HL-60/S4 (cell line): ENCODE data around the gene ADPRS.

ENCODE experiments used
- in situ Hi-C: fragments of 300-500 bp; cut with MboI; formaldehyde crosslinking; loops from 2 replicates; pipeline ENCODE4 v1.14.3; 2022; ENCODE audit warnings: low sequenced_read_pairs

The ADPRS gene, protein sequence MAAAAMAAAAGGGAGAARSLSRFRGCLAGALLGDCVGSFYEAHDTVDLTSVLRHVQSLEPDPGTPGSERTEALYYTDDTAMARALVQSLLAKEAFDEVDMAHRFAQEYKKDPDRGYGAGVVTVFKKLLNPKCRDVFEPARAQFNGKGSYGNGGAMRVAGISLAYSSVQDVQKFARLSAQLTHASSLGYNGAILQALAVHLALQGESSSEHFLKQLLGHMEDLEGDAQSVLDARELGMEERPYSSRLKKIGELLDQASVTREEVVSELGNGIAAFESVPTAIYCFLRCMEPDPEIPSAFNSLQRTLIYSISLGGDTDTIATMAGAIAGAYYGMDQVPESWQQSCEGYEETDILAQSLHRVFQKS

DNA sequence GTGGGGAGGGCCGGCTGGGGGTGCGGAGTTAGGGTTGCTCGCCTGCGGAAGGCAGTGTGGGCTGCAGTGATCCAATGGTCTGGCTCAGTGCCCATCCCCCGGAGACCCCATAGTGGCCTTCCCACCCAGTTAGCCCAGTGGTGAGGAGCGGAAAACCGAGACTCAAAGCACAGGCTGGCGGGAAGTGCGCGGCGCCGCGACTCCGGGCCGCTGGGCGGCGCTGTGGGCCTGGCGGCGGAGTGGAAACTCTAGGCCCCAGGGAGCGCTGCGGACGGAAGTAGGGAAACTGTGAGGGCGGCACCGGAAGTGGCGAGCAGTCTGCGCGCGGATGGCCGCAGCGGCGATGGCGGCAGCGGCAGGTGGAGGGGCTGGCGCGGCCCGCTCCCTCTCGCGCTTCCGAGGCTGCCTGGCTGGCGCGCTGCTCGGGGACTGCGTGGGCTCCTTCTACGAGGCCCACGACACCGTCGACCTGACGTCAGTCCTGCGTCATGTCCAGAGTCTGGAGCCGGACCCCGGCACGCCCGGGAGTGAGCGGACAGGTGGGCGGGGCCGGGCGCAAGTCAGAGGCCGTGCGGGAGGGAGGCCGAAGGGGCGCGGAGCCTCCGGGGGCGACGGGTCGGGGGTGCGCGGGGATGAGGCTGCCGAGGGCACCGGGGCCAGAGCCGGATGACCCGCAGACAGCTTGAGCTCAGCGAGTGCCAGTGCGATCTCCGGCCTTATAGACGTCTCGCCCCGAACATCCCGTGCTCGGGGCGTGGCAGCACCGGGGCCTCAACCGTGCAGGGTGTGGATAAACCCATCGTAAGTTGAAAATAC lies at the start of gene ADPRS:
Gene ADPRS, plus strand, starts transcription at position 316 of the 816 bp plus-strand sequence. Its CDS starts 13 bp downstream, at position 329.
- in situ Hi-C loops: no loop called here

DNA sequence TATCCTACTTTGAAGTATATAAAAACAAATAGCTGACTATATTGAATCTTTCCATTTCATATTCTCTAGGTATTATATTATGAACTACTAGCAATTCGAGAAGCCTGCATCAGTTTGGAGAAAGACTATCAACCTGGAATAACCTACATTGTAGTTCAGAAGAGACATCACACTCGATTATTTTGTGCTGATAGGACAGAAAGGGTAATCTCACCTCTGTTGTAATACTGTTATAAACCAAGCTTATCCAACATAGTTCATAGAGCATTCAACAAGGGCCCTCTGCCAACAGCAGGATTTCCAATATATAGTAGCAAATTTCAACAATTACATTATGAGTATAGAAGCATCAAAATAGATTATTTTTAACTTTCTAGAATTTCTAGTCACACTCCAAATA lies 48.5 kb upstream of the ADPRS start:
- in situ Hi-C loops: no loop called here

DNA sequence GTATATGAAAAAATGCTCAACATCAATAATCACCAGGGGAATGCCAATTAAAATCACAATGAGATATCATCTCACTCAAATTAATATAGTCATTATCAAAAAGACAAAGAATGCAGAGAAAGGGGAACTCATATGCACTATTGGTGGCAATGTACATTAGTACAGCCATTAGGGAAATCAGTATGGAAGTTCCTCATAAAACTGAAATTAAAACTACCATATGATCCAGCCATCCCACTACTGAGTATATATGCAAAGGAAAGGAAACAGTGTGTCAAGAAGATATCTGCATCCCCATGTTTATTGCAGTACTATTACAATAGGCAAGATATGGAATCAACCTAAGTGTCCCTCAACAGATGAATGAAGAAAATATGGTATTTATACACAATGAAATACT lies 36.9 kb upstream of the ADPRS start:
- in situ Hi-C loops: no loop called here

- in situ Hi-C loops: no loop called here
These were observed 34.7 kb upstream of the ADPRS start for GRCh38 chr1:36053978-36054377.

- in situ Hi-C loops: no loop called here
These were observed 33.0 kb upstream of the ADPRS start for GRCh38 chr1:36055706-36056105.

DNA sequence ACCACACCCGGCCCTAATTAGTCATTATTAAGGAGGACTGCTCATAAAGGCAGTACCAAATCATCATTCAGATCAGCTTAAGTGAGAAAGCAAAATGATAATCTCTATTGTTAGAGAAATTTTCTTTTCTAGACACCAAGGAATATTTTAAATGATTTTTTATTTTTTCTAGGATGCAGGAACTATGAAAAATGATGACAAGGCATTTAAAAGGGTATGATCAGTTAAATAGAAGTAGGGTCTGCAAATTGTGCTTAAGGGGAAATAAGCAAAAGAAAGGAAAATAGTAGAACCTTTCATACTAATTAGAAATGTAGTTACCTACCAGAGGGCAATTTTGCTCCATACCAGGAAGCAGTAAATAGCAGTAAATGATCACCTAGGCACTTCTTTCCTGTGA lies 26.4 kb upstream of the ADPRS start:
- in situ Hi-C loops: no loop called here

GRCh38 chr1:36067871-36068270 lies 20.8 kb upstream of the ADPRS start:
- in situ Hi-C loops: no loop called here

GRCh38 chr1:36068866-36069265 lies 19.8 kb upstream of the ADPRS start:
- in situ Hi-C loops: no loop called here

- in situ Hi-C loops: no loop called here
These were observed 18.3 kb upstream of the ADPRS start for GRCh38 chr1:36070349-36070748.

GRCh38 chr1:36076979-36077573 lies 11.6 kb upstream of the ADPRS start:
- in situ Hi-C loops: no loop called here

- in situ Hi-C loops: no loop called here
These were observed 8.5 kb upstream of the ADPRS start for GRCh38 chr1:36080236-36080635.

DNA sequence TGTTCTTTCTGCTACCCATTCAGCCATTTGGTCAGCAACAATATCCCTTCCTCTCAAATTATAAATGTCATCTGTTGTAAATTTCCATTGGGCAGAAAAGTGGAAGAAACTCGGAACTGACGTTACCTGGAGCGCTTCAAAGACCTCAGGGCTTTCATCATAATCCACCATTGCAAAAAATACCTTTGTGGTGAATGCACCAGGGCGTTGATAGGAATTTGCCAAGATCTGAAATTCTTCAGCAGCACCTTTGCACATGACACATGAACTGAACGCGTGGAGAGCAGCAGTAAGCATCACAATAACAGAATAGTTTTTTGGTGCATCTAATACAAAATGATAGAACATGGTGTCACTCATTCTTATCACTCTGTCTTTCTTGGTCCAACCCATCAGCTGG lies 7.9 kb upstream of the ADPRS start:
- in situ Hi-C loops: no loop called here

DNA sequence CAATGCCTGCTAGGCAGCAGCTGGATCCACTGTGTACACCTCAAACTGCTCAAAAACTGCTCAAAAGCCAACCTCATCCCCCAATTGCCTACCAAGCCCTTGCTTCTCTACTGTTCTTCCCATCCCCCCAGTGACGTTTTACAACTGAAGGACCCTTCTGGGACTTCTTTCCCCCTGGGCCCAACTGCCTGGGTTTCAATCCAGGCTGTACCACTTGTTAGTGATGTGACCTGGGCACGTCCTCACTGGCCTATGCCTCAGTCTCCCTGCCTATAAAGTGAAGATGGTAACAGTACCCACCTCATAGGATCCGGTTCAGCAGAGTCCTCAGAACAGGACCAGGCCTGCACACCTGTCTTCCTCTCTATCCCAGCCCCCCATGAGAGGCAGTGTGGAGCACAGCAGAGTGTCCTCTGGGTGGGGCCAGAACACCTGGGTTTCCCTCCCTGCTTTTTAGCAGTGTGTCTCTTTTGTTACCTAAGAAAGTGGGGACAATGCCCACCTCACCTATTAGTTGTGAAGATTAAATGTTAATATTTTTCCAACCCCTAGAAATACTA lies 6.7 kb upstream of the ADPRS start:
- in situ Hi-C loops: no loop called here

DNA sequence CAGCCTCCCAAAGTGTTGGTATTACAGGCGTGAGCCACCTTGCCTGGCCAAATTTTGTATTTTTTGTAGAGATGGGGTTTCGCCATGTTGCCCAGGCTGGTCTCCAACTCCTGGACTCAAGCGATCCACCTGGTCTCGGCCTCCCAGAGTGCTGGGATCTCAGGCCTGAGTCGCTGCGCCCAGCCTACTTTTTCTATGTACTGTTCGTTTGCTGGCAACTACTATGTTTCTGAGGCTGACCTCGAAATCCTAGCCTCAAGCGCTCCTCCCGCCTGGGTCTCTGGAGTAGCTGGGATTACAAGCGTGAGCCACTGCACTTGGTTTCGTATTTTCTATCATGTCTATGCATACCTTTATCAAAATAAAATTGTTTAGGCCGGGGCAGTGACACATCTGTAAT lies 5.5 kb upstream of the ADPRS start:
- in situ Hi-C loops: no loop called here

DNA sequence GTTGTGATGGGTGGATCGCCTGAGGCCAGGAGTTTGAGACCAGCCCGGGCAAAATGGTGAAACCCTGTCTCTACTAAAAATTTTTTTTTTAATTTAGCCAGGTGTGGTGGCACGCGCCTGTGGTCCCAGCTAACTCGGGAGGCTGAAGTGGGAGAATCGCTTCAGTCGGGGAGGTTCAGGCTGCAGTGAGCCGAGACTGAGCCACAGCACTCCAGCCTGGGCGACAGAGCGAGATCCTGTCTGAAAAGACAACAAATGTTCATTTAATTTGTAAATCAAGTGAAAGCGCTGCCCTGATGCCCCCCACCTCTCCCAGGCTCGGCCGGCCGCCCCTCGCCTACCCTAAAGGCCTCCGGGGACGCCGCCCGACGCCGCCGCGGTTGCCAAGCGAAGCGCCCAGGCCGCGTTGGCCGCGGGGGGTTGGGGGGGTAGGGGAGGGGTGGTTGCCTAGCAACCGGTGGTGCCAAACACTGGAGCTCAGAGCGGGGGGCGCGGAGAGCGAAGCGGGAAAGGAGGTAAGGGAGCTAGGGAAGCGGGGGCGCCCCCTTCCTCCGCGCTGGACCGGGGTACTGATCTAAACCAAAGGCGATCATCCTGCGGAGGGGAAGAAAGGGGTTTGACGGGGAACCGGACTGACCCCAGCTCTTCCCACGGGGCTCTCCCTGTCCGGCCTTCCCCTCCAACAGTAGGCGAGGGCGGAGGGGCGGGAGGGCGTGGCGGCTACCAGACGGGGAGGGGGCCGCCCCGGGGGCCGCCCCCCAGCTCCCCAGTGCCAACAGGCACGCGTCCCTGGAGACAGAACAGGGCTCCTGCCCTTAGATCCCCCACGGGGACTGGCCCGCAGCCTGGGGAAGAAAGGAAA lies 4.8 kb upstream of the ADPRS start, which contains the start of gene TEKT2:
Gene TEKT2, plus strand, starts transcription at position 460 of the 862 bp plus-strand sequence. CDS start 828 bp downstream, outside the sequence.
- in situ Hi-C loops: no loop called here

GRCh38 chr1:36084497-36085115 lies 4.1 kb upstream of the ADPRS start:
- in situ Hi-C loops: no loop called here

- in situ Hi-C loops: no loop called here
These were observed 3.6 kb upstream of the ADPRS start for GRCh38 chr1:36085126-36085525.

DNA sequence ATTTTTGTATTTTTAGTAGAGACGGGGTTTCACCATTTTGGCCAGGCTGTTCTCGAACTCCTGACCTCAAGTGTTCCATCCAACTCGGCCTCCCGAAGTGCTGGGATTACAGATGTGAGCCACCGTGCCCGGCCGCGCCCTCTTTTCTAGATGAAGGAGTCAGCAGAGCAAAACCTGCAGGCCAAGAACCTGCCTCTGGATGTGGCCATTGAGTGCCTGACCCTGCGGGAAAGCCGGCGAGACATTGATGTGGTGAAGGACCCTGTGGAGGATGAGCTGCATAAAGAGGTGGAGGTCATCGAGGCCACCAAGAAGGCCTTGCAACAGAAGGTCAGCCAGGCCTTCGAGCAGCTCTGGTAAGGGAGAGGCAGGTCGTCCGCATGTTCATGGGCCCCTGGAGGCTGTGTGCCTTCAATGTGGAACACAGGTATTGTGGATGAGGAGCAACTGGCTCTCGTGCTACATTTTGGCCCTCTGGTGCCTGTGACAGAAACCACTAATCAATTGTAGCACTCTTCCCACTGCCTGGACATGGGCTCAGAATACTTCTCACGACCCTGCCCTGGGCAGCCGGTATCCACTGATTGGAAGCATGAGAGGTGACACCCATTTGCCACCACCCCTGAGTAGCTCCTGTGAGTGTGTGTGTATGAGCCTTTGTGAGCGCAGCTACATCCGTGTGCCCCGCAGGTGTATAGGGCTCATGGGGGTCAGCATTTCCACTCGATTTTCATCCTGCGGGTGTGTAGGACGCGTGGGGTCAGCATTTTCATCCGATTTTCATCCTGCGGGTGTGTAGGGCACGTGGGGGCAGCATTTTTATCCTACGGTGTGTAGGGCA lies 2.8 kb upstream of the ADPRS start:
- in situ Hi-C loops: no loop called here
